ENCODE data around the gene RBM23.

- TF ChIP-seq E2F6 (IDR thresholded peaks at IDR 0.05; ENCODE audit: borderline replicate concordance, low read depth) (no peak), POLR2A (IDR thresholded peaks at IDR 0.05; ENCODE audit: low read length) (no peak), EP300 (IDR thresholded peaks at IDR 0.05) (no peak), CEBPB (IDR thresholded peaks at IDR 0.05) (no peak), MAZ (IDR thresholded peaks at IDR 0.05; ENCODE audit: borderline replicate concordance, low read depth, low read length) (no peak), CHD4 (IDR thresholded peaks at IDR 0.05; ENCODE audit: borderline replicate concordance) (no peak), CTCF (IDR thresholded peaks at IDR 0.05) (no peak), RNF2 (IDR thresholded peaks at IDR 0.05; ENCODE audit: borderline replicate concordance, low read depth) (no peak), MYC (IDR thresholded peaks at IDR 0.05; ENCODE audit: borderline replicate concordance, low read length) (no peak), RFX5 (IDR thresholded peaks at IDR 0.05) (no peak), PHF8 (IDR thresholded peaks at IDR 0.05; ENCODE audit: borderline replicate concordance, low read depth) (no peak)
These were observed 43.2 kb upstream of the RBM23 start for GRCh38 chr14:22962061-22962676.
